ENCODE measurements around the gene LCN9. TPM values are rescaled to one million over a fixed set of nuclear protein-coding genes. Genes with fewer than 3 reads are reported as not detected.

The LCN9 gene
- total and polyA plus RNA-seq, 2 experiments from 2014 or later = not detected

DNA sequence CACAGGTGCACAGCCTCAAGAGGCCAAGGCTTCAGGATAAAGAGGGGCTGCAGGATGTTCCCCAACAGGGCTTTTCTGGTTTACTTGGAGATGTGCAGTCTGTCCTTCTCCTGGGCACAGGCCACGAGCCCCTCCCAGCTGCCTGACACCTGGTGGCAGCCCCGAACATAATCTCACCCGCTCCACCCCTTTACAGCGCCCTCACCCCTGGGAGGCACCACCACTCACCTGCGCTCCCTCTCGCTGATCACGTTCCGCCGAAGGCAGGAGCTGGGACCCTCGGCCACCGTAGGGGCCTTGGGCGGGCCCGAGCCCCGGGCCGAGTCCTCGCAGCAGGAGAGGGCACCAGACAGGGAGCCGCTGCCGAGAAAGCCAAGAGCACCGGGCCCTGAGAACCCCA is 35.7 kb downstream of the LCN9 start:
- no peaks in the 10 kb centered on the region for H3K36me3 Mint-ChIP-seq (ENCODE audit: low read depth)
- H3K27me3 Mint-ChIP-seq (ENCODE audit: insufficient read depth, low read depth, poor library complexity) = peaks cover 14% of the 10 kb centered on the region
- no peaks in the 10 kb centered on the region for H3F3A ChIP-seq (replicated peaks; ENCODE audit: low read depth)
- no peak overlapping the region for H3K4me3 Mint-ChIP-seq
- TF ChIP-seq, protein P1, sequence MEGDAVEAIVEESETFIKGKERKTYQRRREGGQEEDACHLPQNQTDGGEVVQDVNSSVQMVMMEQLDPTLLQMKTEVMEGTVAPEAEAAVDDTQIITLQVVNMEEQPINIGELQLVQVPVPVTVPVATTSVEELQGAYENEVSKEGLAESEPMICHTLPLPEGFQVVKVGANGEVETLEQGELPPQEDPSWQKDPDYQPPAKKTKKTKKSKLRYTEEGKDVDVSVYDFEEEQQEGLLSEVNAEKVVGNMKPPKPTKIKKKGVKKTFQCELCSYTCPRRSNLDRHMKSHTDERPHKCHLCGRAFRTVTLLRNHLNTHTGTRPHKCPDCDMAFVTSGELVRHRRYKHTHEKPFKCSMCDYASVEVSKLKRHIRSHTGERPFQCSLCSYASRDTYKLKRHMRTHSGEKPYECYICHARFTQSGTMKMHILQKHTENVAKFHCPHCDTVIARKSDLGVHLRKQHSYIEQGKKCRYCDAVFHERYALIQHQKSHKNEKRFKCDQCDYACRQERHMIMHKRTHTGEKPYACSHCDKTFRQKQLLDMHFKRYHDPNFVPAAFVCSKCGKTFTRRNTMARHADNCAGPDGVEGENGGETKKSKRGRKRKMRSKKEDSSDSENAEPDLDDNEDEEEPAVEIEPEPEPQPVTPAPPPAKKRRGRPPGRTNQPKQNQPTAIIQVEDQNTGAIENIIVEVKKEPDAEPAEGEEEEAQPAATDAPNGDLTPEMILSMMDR (conservative IDR thresholded peaks at IDR 0.05; ENCODE audit: low read depth in 2 of 2) = peak; percentile 27 to 32
- no peak for TF ChIP-seq EZH2phosphoT487 (IDR thresholded peaks at IDR 0.05; ENCODE audit: unreplicated experiment)
- no peaks in the 10 kb centered on the region for H3K9me2 ChIP-seq (ENCODE audit: insufficient read depth)
- H3K27ac ChIP-seq (ENCODE audit: low read depth) = no peak overlapping the region
- 0 out of 2 replicates have a peak, but pooled peaks cover 3% of the 10 kb centered on the region for H3K27me3 ChIP-seq (ENCODE audit: insufficient read depth)
- H3K4me1 ChIP-seq (ENCODE audit: insufficient read depth) = no peaks in the 10 kb centered on the region
- no peak overlapping the region for H3K4me2 ChIP-seq
- ATAC-seq = peak; percentile 17
- H3K9me3 Mint-ChIP-seq = no peaks in the 10 kb centered on the region
- no peaks in the 10 kb centered on the region for H3K79me2 ChIP-seq (replicated peaks; ENCODE audit: insufficient read depth)
- H4K20me1 ChIP-seq (replicated peaks; ENCODE audit: insufficient read depth) = no peaks in the 10 kb centered on the region
- no peak overlapping the region for H3K27ac Mint-ChIP-seq
- no peaks in the 10 kb centered on the region for H3K36me3 ChIP-seq (ENCODE audit: insufficient read depth)
- peaks cover 3% of the 10 kb centered on the region; the same call in 2 of the 3 replicates for H3K4me1 Mint-ChIP-seq
- no peak overlapping the region for H3K4me3 ChIP-seq
- no peak overlapping the region for H2AFZ ChIP-seq
- peak; percentile 40 for DNase-seq (ENCODE audit: low spot score)

DNA sequence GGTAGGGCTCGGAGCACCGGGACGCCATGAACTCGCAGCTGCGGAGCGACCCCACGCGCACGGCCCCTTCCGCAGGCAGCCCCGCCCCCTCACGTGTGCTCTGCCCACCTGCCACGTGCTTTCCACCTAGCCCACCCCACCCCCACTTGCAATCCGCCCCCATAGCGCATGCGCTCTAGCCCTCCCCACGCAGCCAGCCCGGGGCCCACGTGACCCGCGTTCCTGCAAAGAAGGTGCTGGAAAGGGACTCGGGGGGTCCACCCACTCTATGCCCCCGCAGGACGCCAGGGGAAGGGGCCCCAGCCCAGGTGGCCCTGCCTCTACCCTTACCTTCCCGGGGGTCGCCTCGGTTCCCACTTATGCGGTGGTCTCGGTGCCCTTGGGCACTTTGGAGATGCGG is 36.3 kb downstream of the LCN9 start, which contains the start of gene SOHLH1:
Gene SOHLH1, minus strand, starts transcription at position 42 of the 400 bp plus-strand sequence. Its CDS starts 14 bp downstream, at position 28.
- Mint-ChIP-seq H3K36me3 (ENCODE audit: low read depth) (no peaks in the 10 kb centered on the region), H3K9me3 (no peaks in the 10 kb centered on the region), H3K4me1 (peaks cover 3% of the 10 kb centered on the region; the same call in 2 of the 3 replicates), H3K27me3 (ENCODE audit: insufficient read depth, low read depth, poor library complexity) (peaks cover 14% of the 10 kb centered on the region), H3K27ac (no peak within 1 kb of the TSS), H3K4me3 (no peak within 1 kb of the TSS)
- ATAC-seq (no peak), DNase-seq (ENCODE audit: low spot score) (no peak)
- TF ChIP-seq, protein P1 (conservative IDR thresholded peaks at IDR 0.05; ENCODE audit: low read depth in 2 of 2) = no peak
- TF ChIP-seq CREB1 (CRISPR knock-in tag; IDR thresholded peaks at IDR 0.05; ENCODE audit: low read depth) = no peak
- Histone ChIP-seq H3K36me3 (ENCODE audit: insufficient read depth) (no peaks in the 10 kb centered on the region), H4K20me1 (replicated peaks; ENCODE audit: insufficient read depth) (no peaks in the 10 kb centered on the region), H3K27ac (ENCODE audit: low read depth) (no peak within 1 kb of the TSS), H3K79me2 (replicated peaks; ENCODE audit: insufficient read depth) (no peaks in the 10 kb centered on the region), H2AFZ (no peak within 1 kb of the TSS), H3F3A (replicated peaks; ENCODE audit: low read depth) (no peaks in the 10 kb centered on the region), H3K27me3 (ENCODE audit: insufficient read depth) (0 out of 2 replicates have a peak, but pooled peaks cover 3% of the 10 kb centered on the region), H3K9me2 (ENCODE audit: insufficient read depth) (no peaks in the 10 kb centered on the region), H3K4me2 (no peak within 1 kb of the TSS), H3K4me1 (ENCODE audit: insufficient read depth) (no peaks in the 10 kb centered on the region), H3K4me3 (no peak within 1 kb of the TSS)

DNA sequence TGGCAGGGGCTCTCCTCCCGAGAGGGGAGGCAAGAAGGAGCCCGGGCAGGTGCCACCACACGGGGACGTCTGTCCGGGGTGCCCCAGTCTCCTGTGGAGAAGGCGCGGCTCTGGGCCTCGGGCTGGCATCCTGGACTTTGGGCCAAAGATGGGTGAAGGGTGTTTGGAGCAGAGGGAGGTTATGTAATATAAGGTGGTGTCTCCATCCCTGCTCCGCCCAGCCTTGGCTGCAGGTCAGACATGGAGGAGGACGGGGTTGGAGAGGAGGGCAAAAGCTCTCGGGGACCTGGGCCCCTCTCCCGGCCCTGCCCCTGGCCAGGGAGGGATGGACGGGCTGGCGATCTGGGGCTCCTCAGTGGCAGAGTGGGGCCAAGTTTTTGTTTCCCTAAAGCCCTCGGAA is 37.4 kb downstream of the LCN9 start:
- ATAC-seq = no peak
- no peaks in the 10 kb centered on the region for H3K4me1 ChIP-seq (ENCODE audit: insufficient read depth)
- no peaks in the 10 kb centered on the region for H3K36me3 ChIP-seq (ENCODE audit: insufficient read depth)
- DNase-seq (ENCODE audit: low spot score) = no peak
- H3K9me2 ChIP-seq (ENCODE audit: insufficient read depth) = no peaks in the 10 kb centered on the region
- no peaks in the 10 kb centered on the region for H3F3A ChIP-seq (replicated peaks; ENCODE audit: low read depth)
- Mint-ChIP-seq H3K9me3 (no peaks in the 10 kb centered on the region), H3K36me3 (ENCODE audit: low read depth) (no peaks in the 10 kb centered on the region), H3K4me3 (no peak overlapping the region), H3K4me1 (peaks cover 3% of the 10 kb centered on the region; the same call in 2 of the 3 replicates), H3K27ac (no peak overlapping the region), H3K27me3 (ENCODE audit: insufficient read depth, low read depth, poor library complexity) (peaks cover 19% of the 10 kb centered on the region)
- no peak overlapping the region for H3K4me3 ChIP-seq
- no peak overlapping the region for H3K27ac ChIP-seq (ENCODE audit: low read depth)
- H3K4me2 ChIP-seq = no peak overlapping the region
- H3K27me3 ChIP-seq (ENCODE audit: insufficient read depth) = 0 out of 2 replicates have a peak, but pooled peaks cover 3% of the 10 kb centered on the region
- no peak overlapping the region for H2AFZ ChIP-seq
- no peaks in the 10 kb centered on the region for H3K79me2 ChIP-seq (replicated peaks; ENCODE audit: insufficient read depth)
- H4K20me1 ChIP-seq (replicated peaks; ENCODE audit: insufficient read depth) = no peaks in the 10 kb centered on the region
- no peak for TF ChIP-seq CREB1 (CRISPR knock-in tag; IDR thresholded peaks at IDR 0.05; ENCODE audit: low read depth)
- TF ChIP-seq EZH2phosphoT487 (IDR thresholded peaks at IDR 0.05; ENCODE audit: unreplicated experiment) = no peak
- TF ChIP-seq, protein P1 (conservative IDR thresholded peaks at IDR 0.05; ENCODE audit: low read depth in 2 of 2) = no peak
- TF ChIP-seq, protein P2, sequence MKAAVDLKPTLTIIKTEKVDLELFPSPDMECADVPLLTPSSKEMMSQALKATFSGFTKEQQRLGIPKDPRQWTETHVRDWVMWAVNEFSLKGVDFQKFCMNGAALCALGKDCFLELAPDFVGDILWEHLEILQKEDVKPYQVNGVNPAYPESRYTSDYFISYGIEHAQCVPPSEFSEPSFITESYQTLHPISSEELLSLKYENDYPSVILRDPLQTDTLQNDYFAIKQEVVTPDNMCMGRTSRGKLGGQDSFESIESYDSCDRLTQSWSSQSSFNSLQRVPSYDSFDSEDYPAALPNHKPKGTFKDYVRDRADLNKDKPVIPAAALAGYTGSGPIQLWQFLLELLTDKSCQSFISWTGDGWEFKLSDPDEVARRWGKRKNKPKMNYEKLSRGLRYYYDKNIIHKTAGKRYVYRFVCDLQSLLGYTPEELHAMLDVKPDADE (IDR thresholded peaks at IDR 0.05) = no peak
- no peak for TF ChIP-seq JUNB (IDR thresholded peaks at IDR 0.05; ENCODE audit: unreplicated experiment)
- TF ChIP-seq EZH2 (IDR thresholded peaks at IDR 0.05; ENCODE audit: low read depth, unreplicated experiment) = no peak
